HEK293 (cell line): ENCODE data around the gene PNMA1.

Source experiments
- CTCF ChIA-PET: fragments of 350-600 bp; formaldehyde crosslinking; extraction: SDS; loops from one replicate; lab custom pipeline; 2021; ENCODE audit warnings: antibody characterized with exemption; lab: Yijun Ruan, JAX
- POLR2A ChIA-PET: fragments of 300-600 bp; formaldehyde crosslinking; extraction: SDS; loops from one replicate; lab custom pipeline; 2020; ENCODE audit warnings: antibody characterized with exemption, inconsistent platforms; lab: Yijun Ruan, JAX
- H3K27ac ChIP-seq: fragments of 200-500 bp; sonication (Bioruptor generic); 2 replicates; pipeline ENCODE4 v1.5.1; 2014; ENCODE audit warnings: low read depth, low read length, control low read depth, inconsistent platforms; ENCODE audit errors: extremely low read depth
- H3K36me3 ChIP-seq, 2 experiments: fragments of 200-500 bp in 1 of 2; sonication (Bioruptor generic) in 1 of 2; 1 replicate in 1 of 2; 2 replicates in 1 of 2; pipeline ENCODE4 v1.5.1; 2014 to 2017; ENCODE audit warnings: inconsistent platforms in 2 of 2, low read length in 2 of 2; ENCODE audit not compliant: control insufficient read depth in 2 of 2, insufficient read depth in 1 of 2
- H3K4me1 ChIP-seq: fragments of 200-500 bp; sonication (Bioruptor generic); 2 replicates; pipeline ENCODE4 v1.5.1; 2014; ENCODE audit warnings: mild to moderate bottlenecking, low read length, inconsistent platforms; ENCODE audit not compliant: control insufficient read depth, insufficient read depth
- H3K4me3 ChIP-seq: 2 replicates; pipeline ENCODE4 v1.5.1; 2011; ENCODE audit warnings: low read depth, mild to moderate bottlenecking, control low read depth, low read length, moderate library complexity
- H3K9me3 ChIP-seq: fragments of 200-500 bp; sonication (Bioruptor generic); 2 replicates; pipeline ENCODE4 v1.5.1; 2014; ENCODE audit warnings: low read depth, low read length, inconsistent platforms; ENCODE audit not compliant: control insufficient read depth, insufficient read depth
- KLF7 ChIP-seq: fragments of 450-650 bp; formaldehyde crosslinking; IDR thresholded peaks from 2 replicates; pipeline ENCODE4 v1.5.1; 2016; ENCODE audit warnings: missing biosample characterization, missing genetic modification characterization, borderline replicate concordance
- REPIN1 ChIP-seq: fragments of 450-650 bp; formaldehyde crosslinking; IDR thresholded peaks from 2 replicates; pipeline ENCODE4 v1.5.1; 2017; ENCODE audit warnings: missing biosample characterization, missing genetic modification characterization, low read depth
- ZNF133 ChIP-seq: fragments of 450-650 bp; formaldehyde crosslinking; IDR thresholded peaks from 2 replicates; pipeline ENCODE4 v1.5.1; 2016; ENCODE audit warnings: missing biosample characterization, missing genetic modification characterization
- ZNF223 ChIP-seq: fragments of 450-650 bp; formaldehyde crosslinking; IDR thresholded peaks from 2 replicates; pipeline ENCODE4 v1.5.1; 2016; ENCODE audit warnings: missing biosample characterization, missing genetic modification characterization
- ZNF391 ChIP-seq: fragments of 450-650 bp; formaldehyde crosslinking; IDR thresholded peaks from 2 replicates; pipeline ENCODE4 v1.5.1; 2016; ENCODE audit warnings: low read depth, missing biosample characterization, missing genetic modification characterization, borderline replicate concordance
- ZNF48 ChIP-seq: fragments of 450-650 bp; formaldehyde crosslinking; IDR thresholded peaks from 2 replicates; pipeline ENCODE4 v1.5.1; 2016; ENCODE audit warnings: missing biosample characterization, missing genetic modification characterization
- ZNF549 ChIP-seq: fragments of 450-650 bp; IDR thresholded peaks from 2 replicates; pipeline ENCODE4 v1.5.1; 2018; ENCODE audit warnings: missing biosample characterization, missing genetic modification characterization, mild to moderate bottlenecking, inconsistent platforms, moderate library complexity
- ZNF560 ChIP-seq: fragments of 450-650 bp; formaldehyde crosslinking; IDR thresholded peaks from 2 replicates; pipeline ENCODE4 v1.5.1; 2017; ENCODE audit warnings: missing biosample characterization, missing genetic modification characterization, borderline replicate concordance
- ZNF585B ChIP-seq: fragments of 450-650 bp; formaldehyde crosslinking; IDR thresholded peaks from 2 replicates; pipeline ENCODE4 v1.5.1; 2016; ENCODE audit warnings: missing biosample characterization, missing genetic modification characterization
- ZNF610 ChIP-seq: fragments of 450-650 bp; formaldehyde crosslinking; IDR thresholded peaks from 2 replicates; pipeline ENCODE4 v1.5.1; 2016; ENCODE audit warnings: missing biosample characterization, missing genetic modification characterization, borderline replicate concordance
- ZNF626 ChIP-seq: fragments of 450-650 bp; sonication (Bioruptor Pico); formaldehyde crosslinking; IDR thresholded peaks from 2 replicates; pipeline ENCODE4 v1.5.1; 2018; ENCODE audit warnings: missing biosample characterization, missing genetic modification characterization, inconsistent platforms
- ZNF654 ChIP-seq: fragments of 450-650 bp; formaldehyde crosslinking; IDR thresholded peaks from 2 replicates; pipeline ENCODE4 v1.5.1; 2016; ENCODE audit warnings: low read depth, missing biosample characterization, missing genetic modification characterization
- ZNF791 ChIP-seq: fragments of 450-650 bp; formaldehyde crosslinking; IDR thresholded peaks from 2 replicates; pipeline ENCODE4 v1.5.1; 2016; ENCODE audit warnings: missing biosample characterization, missing genetic modification characterization
- ZNF792 ChIP-seq: fragments of 450-650 bp; formaldehyde crosslinking; IDR thresholded peaks from 2 replicates; pipeline ENCODE4 v1.5.1; 2016; ENCODE audit warnings: missing biosample characterization, missing genetic modification characterization
- TF ChIP-seq, protein P1 (sequence below): fragments of 450-650 bp; formaldehyde crosslinking; IDR thresholded peaks from 2 replicates; pipeline ENCODE4 v1.5.1; 2016; ENCODE audit warnings: missing biosample characterization, missing genetic modification characterization, low read depth
- TF ChIP-seq, protein P2 (sequence below): fragments of 450-650 bp; formaldehyde crosslinking; IDR thresholded peaks from 2 replicates; pipeline ENCODE4 v1.5.1; 2016; ENCODE audit warnings: missing biosample characterization, missing genetic modification characterization, borderline replicate concordance
- TF ChIP-seq, protein P3 (sequence below): fragments of 450-650 bp; formaldehyde crosslinking; IDR thresholded peaks from 2 replicates; pipeline ENCODE4 v1.5.0; 2017; ENCODE audit warnings: missing biosample characterization, missing genetic modification characterization, borderline replicate concordance

The PNMA1 gene

GRCh38 chr14:73744874-73745529 is 30.8 kb upstream of the PNMA1 start:
- TF ChIP-seq, protein P1, sequence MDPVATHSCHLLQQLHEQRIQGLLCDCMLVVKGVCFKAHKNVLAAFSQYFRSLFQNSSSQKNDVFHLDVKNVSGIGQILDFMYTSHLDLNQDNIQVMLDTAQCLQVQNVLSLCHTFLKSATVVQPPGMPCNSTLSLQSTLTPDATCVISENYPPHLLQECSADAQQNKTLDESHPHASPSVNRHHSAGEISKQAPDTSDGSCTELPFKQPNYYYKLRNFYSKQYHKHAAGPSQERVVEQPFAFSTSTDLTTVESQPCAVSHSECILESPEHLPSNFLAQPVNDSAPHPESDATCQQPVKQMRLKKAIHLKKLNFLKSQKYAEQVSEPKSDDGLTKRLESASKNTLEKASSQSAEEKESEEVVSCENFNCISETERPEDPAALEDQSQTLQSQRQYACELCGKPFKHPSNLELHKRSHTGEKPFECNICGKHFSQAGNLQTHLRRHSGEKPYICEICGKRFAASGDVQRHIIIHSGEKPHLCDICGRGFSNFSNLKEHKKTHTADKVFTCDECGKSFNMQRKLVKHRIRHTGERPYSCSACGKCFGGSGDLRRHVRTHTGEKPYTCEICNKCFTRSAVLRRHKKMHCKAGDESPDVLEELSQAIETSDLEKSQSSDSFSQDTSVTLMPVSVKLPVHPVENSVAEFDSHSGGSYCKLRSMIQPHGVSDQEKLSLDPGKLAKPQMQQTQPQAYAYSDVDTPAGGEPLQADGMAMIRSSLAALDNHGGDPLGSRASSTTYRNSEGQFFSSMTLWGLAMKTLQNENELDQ (tag by site-specific recombination), result no peak
- TF ChIP-seq ZNF610 (tag by site-specific recombination) (no peak), ZNF792 (no peak)
- peaks cover 26% of the 10 kb centered on the region for H3K4me1 ChIP-seq
- CTCF ChIA-PET, result interaction anchor here (1.2 to 1.8 kb wide), 3 partner anchors 13 to 16 kb away, joined by 4 to 13 read pairs (median 5); no protein-coding TSS in a partner anchor
- POLR2A ChIA-PET, result interaction anchor here (0.5 kb wide), 1 partner anchor 74 kb away, joined by 4 read pairs; no protein-coding TSS in a partner anchor
- peaks cover 0 to 5% of the 10 kb centered on the region in 2 experiments; a peak in 1 of 3 replicates for H3K36me3 ChIP-seq
- no peaks in the 10 kb centered on the region for H3K9me3 ChIP-seq
- H3K27ac ChIP-seq, result no peak overlapping the region
- no peak overlapping the region for H3K4me3 ChIP-seq

GRCh38 chr14:73744175-73744867 is 30.1 kb upstream of the PNMA1 start:
- Histone ChIP-seq H3K9me3 (no peaks in the 10 kb centered on the region), H3K27ac (no peak overlapping the region; the same call in 1 of the 2 replicates), H3K36me3 (peaks cover 0 to 12% of the 10 kb centered on the region in 2 experiments; a peak in 1 of 3 replicates), H3K4me1 (peaks cover 22% of the 10 kb centered on the region), H3K4me3 (no peak overlapping the region)
- ChIA-PET CTCF (interaction anchor here (0.6 to 1.8 kb wide), 4 partner anchors 12 to 175 kb away, joined by 3 to 13 read pairs (median 4); partner anchors contain the start of gene ACOT2), POLR2A (interaction anchor here (0.5 kb wide), 1 partner anchor 75 kb away, joined by 4 read pairs; no protein-coding TSS in a partner anchor)
- no peak for TF ChIP-seq REPIN1 (tag by site-specific recombination)
- no peak for TF ChIP-seq ZNF391 (tag by site-specific recombination)
- TF ChIP-seq, protein P2, sequence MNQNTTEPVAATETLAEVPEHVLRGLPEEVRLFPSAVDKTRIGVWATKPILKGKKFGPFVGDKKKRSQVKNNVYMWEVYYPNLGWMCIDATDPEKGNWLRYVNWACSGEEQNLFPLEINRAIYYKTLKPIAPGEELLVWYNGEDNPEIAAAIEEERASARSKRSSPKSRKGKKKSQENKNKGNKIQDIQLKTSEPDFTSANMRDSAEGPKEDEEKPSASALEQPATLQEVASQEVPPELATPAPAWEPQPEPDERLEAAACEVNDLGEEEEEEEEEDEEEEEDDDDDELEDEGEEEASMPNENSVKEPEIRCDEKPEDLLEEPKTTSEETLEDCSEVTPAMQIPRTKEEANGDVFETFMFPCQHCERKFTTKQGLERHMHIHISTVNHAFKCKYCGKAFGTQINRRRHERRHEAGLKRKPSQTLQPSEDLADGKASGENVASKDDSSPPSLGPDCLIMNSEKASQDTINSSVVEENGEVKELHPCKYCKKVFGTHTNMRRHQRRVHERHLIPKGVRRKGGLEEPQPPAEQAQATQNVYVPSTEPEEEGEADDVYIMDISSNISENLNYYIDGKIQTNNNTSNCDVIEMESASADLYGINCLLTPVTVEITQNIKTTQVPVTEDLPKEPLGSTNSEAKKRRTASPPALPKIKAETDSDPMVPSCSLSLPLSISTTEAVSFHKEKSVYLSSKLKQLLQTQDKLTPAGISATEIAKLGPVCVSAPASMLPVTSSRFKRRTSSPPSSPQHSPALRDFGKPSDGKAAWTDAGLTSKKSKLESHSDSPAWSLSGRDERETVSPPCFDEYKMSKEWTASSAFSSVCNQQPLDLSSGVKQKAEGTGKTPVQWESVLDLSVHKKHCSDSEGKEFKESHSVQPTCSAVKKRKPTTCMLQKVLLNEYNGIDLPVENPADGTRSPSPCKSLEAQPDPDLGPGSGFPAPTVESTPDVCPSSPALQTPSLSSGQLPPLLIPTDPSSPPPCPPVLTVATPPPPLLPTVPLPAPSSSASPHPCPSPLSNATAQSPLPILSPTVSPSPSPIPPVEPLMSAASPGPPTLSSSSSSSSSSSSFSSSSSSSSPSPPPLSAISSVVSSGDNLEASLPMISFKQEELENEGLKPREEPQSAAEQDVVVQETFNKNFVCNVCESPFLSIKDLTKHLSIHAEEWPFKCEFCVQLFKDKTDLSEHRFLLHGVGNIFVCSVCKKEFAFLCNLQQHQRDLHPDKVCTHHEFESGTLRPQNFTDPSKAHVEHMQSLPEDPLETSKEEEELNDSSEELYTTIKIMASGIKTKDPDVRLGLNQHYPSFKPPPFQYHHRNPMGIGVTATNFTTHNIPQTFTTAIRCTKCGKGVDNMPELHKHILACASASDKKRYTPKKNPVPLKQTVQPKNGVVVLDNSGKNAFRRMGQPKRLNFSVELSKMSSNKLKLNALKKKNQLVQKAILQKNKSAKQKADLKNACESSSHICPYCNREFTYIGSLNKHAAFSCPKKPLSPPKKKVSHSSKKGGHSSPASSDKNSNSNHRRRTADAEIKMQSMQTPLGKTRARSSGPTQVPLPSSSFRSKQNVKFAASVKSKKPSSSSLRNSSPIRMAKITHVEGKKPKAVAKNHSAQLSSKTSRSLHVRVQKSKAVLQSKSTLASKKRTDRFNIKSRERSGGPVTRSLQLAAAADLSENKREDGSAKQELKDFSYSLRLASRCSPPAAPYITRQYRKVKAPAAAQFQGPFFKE, result no peak
- TF ChIP-seq ZNF549 (tag by site-specific recombination), result no peak
- TF ChIP-seq ZNF791 (tag by site-specific recombination), result no peak
- TF ChIP-seq ZNF48 (tag by site-specific recombination), result no peak
- no peak for TF ChIP-seq ZNF585B (tag by site-specific recombination)
- TF ChIP-seq ZNF654 (tag by site-specific recombination), result no peak
- TF ChIP-seq ZNF223 (tag by site-specific recombination), result no peak
- TF ChIP-seq ZNF626 (tag by site-specific recombination), result no peak
- TF ChIP-seq ZNF610 (tag by site-specific recombination), result no peak
- TF ChIP-seq ZNF560 (tag by site-specific recombination), result no peak
- TF ChIP-seq, protein P3, sequence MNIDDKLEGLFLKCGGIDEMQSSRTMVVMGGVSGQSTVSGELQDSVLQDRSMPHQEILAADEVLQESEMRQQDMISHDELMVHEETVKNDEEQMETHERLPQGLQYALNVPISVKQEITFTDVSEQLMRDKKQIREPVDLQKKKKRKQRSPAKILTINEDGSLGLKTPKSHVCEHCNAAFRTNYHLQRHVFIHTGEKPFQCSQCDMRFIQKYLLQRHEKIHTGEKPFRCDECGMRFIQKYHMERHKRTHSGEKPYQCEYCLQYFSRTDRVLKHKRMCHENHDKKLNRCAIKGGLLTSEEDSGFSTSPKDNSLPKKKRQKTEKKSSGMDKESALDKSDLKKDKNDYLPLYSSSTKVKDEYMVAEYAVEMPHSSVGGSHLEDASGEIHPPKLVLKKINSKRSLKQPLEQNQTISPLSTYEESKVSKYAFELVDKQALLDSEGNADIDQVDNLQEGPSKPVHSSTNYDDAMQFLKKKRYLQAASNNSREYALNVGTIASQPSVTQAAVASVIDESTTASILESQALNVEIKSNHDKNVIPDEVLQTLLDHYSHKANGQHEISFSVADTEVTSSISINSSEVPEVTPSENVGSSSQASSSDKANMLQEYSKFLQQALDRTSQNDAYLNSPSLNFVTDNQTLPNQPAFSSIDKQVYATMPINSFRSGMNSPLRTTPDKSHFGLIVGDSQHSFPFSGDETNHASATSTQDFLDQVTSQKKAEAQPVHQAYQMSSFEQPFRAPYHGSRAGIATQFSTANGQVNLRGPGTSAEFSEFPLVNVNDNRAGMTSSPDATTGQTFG (tag by site-specific recombination), result no peak
- no peak for TF ChIP-seq KLF7
- no peak for TF ChIP-seq ZNF133 (tag by site-specific recombination)
